SK-N-SH (cell line): ENCODE measurements around the gene PIP4K2B.

ENCODE experiments used
- RFX5 ChIP-seq: IDR thresholded peaks from 2 replicates; pipeline ENCODE4 v1.6.1; 2012; ENCODE audit warnings: mild to moderate bottlenecking, improper control_type of control experiment, low read length
- YY1 ChIP-seq: IDR thresholded peaks from 2 replicates; pipeline ENCODE4 v1.4.0; 2012; ENCODE audit warnings: low read depth, mild to moderate bottlenecking
- TF ChIP-seq, protein P1 (sequence below): fragments of 150-350 bp; IDR thresholded peaks from 2 replicates; pipeline ENCODE4 v1.6.1; 2017; ENCODE audit warnings: antibody characterized with exemption, low read length, low read depth, borderline replicate concordance
- TF ChIP-seq, protein P2 (sequence below): fragments of 200-600 bp; sonication (generic); IDR thresholded peaks from 2 replicates; pipeline ENCODE4 v1.6.1; 2017; ENCODE audit warnings: antibody characterized with exemption, mild to moderate bottlenecking, moderate library complexity

- TF ChIP-seq YY1: no peak
- TF ChIP-seq RFX5: no peak
- TF ChIP-seq, protein P1, sequence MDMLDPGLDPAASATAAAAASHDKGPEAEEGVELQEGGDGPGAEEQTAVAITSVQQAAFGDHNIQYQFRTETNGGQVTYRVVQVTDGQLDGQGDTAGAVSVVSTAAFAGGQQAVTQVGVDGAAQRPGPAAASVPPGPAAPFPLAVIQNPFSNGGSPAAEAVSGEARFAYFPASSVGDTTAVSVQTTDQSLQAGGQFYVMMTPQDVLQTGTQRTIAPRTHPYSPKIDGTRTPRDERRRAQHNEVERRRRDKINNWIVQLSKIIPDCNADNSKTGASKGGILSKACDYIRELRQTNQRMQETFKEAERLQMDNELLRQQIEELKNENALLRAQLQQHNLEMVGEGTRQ: no peak
- TF ChIP-seq, protein P2, sequence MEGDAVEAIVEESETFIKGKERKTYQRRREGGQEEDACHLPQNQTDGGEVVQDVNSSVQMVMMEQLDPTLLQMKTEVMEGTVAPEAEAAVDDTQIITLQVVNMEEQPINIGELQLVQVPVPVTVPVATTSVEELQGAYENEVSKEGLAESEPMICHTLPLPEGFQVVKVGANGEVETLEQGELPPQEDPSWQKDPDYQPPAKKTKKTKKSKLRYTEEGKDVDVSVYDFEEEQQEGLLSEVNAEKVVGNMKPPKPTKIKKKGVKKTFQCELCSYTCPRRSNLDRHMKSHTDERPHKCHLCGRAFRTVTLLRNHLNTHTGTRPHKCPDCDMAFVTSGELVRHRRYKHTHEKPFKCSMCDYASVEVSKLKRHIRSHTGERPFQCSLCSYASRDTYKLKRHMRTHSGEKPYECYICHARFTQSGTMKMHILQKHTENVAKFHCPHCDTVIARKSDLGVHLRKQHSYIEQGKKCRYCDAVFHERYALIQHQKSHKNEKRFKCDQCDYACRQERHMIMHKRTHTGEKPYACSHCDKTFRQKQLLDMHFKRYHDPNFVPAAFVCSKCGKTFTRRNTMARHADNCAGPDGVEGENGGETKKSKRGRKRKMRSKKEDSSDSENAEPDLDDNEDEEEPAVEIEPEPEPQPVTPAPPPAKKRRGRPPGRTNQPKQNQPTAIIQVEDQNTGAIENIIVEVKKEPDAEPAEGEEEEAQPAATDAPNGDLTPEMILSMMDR: no peak
Measured at GRCh38 chr17:38800237-38800760, 943 bp upstream of the PIP4K2B start.
